OCI-LY3 (cell line): ENCODE results near the gene ANKRD35.

Experiments
- CTCF ChIP-seq: fragments of 200-600, 300-600 bp; sonication (generic); IDR thresholded peaks from 2 replicates; pipeline ENCODE4 v1.5.1; 2014; ENCODE audit warnings: antibody characterized with exemption, low read length, low read depth
- EZH2phosphoT487 ChIP-seq: fragments of 200-600 bp; shearing (Covaris generic); IDR thresholded peaks from 2 replicates; pipeline ENCODE4 v1.6.1; 2018; ENCODE audit warnings: antibody characterized with exemption, mixed run types, low read depth

DNA sequence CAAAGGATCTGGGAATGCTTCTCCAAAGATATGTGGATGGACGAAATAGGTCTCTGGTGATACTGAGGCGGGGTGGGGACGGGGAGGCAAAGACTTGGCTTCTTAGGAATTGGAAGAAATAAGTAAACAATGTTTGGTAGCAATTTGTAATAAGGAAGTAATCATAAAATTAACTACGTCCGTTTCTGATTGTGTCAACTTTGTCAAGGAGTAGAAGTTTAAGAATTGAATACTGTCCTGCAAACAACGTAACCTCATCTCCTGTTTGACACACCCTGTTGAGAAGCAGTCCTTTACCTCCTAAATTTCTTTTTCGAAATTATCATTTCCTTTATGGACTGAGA lies 61.2 kb downstream of the ANKRD35 start:
- TF ChIP-seq CTCF (no peak), EZH2phosphoT487 (no peak)
